GM19240 (cell line): ENCODE results near the gene STRBP.
"Not testable (repeated sequence)": the region's sequence is repeated elsewhere in the genome, so short reads cannot be mapped to it uniquely, and the experiment has no call there.

ENCODE experiments used
- DNase-seq: peaks from one replicate; pipeline ENCODE4 v3.0.0; 2011; ENCODE audit warnings: low spot score; ENCODE audit not compliant: insufficient read length

Gene STRBP

GRCh38 chr9:123251324-123251723, 17.1 kb downstream of the STRBP start:
- DNase-seq = no peak

GRCh38 chr9:123250504-123250903, 17.9 kb downstream of the STRBP start:
- DNase-seq = no peak

GRCh38 chr9:123249162-123249561, 19.2 kb downstream of the STRBP start:
- DNase-seq = not testable (repeated sequence)

- no peak for DNase-seq
Observed at GRCh38 chr9:123248630-123249029, 19.8 kb downstream of the STRBP start.

GRCh38 chr9:123246534-123246933, 21.9 kb downstream of the STRBP start:
- DNase-seq = no peak

- no peak for DNase-seq
Observed at GRCh38 chr9:123239726-123240125, 28.7 kb downstream of the STRBP start.

GRCh38 chr9:123238365-123238764, 30.0 kb downstream of the STRBP start:
- DNase-seq = no peak

GRCh38 chr9:123237220-123237619, 31.2 kb downstream of the STRBP start:
- DNase-seq = no peak

GRCh38 chr9:123235448-123235847, 32.9 kb downstream of the STRBP start:
- no peak for DNase-seq

GRCh38 chr9:123234853-123235252, 33.5 kb downstream of the STRBP start:
- DNase-seq = no peak

GRCh38 chr9:123232332-123232731, 36.1 kb downstream of the STRBP start:
- DNase-seq = no peak

- no peak for DNase-seq
Observed at GRCh38 chr9:123231421-123231820, 37.0 kb downstream of the STRBP start.

- no peak for DNase-seq
Observed at GRCh38 chr9:123228967-123229366, 39.4 kb downstream of the STRBP start.

- DNase-seq = no peak
Observed at GRCh38 chr9:123225995-123226394, 42.4 kb downstream of the STRBP start.

GRCh38 chr9:123225374-123225813, 43.0 kb downstream of the STRBP start:
- peak; percentile 65 for DNase-seq

GRCh38 chr9:123220127-123220526, 48.3 kb downstream of the STRBP start:
- DNase-seq = no peak

GRCh38 chr9:123218831-123219230, 49.6 kb downstream of the STRBP start:
- no peak for DNase-seq

GRCh38 chr9:123217128-123217654, 51.2 kb downstream of the STRBP start:
- DNase-seq = no peak

GRCh38 chr9:123216251-123216797, 52.1 kb downstream of the STRBP start:
- no peak for DNase-seq

GRCh38 chr9:123211081-123211480, 57.3 kb downstream of the STRBP start:
- DNase-seq = no peak

- DNase-seq = no peak
Observed at GRCh38 chr9:123208626-123209174, 59.7 kb downstream of the STRBP start.

- no peak for DNase-seq
Observed at GRCh38 chr9:123206065-123206464, 62.3 kb downstream of the STRBP start.

GRCh38 chr9:123201083-123201482, 67.3 kb downstream of the STRBP start:
- DNase-seq = no peak
